HK-2 (cell line): ENCODE data around the gene SUGP2.

Experiments
- DNase-seq: peaks from one replicate; pipeline ENCODE4 v3.0.0-alpha.2; 2018; ENCODE audit not compliant: unreplicated experiment

SUGP2 gene

DNA sequence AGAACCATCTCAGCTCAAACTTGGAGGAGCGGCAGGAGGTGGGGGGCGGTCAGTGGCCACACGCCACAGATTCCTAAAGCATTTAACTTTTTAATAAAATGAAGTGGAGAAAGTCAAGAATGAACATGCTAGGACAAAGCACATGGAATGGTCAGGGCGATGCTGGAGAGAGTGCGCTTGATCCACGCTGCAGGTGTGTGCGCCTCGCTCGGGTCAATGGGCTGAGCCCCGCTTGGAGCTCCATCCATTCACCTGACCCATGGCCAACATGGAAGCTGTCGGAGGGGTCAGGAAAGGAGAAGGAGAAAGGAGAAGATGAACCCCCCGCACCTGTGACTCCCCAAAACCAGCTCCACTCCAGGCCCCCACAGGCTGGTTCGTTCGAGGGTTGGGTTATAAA is 41.8 kb downstream of the SUGP2 start:
- no peak for DNase-seq

DNA sequence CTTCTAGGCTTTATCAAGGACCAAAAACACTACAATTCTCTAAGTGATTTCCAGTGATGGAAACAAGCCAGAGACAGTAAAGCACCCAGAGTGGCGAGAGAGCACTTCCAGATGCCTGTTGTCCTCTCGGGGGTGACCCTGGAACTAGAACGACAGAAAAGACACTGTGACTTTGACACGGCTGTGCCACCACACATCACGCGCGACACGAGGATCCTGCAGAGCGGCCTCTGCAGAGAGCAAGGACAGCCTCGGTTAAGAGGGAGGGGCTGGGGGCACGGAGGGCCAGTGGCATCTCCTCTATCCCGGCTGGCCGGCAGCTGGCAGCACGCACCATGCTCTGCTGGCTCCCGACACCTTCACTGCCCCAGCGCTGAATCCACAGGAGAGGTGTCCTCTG is 42.3 kb downstream of the SUGP2 start:
- DNase-seq = no peak

DNA sequence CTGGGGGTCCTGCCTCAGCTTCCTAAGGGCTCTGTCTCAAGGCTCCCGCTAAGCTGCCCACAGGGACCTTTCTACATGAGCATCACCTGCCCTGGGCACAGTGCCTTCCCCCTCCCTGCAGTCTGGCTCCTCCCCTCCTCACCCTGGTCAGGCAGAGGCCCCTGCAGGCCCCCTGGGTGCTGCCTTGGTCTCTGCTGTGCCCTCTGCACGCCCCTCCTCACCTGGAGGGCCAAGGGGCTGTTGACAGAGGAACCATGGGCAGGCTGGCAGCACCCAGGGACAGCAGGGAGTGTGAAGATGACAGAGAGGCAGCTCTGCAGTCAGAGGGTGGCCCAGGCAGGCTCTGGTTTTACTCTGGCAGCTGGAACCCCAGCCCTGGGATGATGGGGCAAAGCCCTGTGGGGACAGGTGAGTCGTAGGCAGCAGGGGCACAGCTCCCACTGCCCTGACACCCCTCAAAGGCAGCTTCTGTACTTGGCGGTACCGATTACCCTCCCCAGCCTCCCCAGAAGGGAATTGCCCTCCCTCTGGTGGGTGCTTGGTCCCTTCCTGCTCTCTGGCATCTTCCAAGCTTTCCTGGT is 43.1 kb downstream of the SUGP2 start:
- DNase-seq = no peak

DNA sequence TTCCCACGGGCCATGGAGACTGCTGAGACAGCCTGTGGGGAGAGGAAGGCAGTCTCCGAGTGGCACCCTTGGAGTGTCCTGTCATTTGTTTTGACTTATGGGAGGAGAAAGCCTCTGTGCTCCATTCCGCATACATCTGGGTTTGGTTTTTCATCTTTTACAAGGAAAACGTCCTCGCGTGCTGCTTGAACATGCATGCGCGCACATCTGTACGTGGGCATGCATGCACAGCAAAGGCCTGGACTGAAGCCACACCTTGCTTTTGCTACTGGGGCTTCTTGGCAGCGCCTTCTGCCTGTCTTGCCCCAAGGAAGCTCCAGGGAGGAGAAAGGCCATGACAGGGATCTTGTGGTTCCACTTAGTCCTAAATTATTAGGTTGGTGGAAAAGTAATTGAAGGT is 44.0 kb downstream of the SUGP2 start:
- DNase-seq = no peak

DNA sequence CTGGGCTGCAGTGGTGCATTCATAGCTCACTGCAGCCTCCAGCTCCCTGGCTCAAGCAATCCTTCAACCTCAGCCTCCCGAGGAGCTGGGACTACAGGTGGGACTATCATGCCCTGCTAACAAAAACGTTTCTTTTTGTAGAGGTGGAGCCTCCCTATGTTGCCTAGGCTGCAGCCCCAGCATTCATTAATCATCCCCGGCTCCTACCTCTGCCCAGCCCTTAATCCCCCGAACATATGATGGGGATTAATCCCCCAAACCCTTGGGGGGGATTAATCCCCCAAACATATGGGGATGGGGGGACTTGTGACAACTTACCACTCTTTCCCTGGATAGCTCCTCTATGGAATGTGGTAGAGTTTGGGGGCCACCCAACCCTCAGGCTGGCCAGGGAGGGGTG is 45.9 kb downstream of the SUGP2 start:
- DNase-seq = no peak

DNA sequence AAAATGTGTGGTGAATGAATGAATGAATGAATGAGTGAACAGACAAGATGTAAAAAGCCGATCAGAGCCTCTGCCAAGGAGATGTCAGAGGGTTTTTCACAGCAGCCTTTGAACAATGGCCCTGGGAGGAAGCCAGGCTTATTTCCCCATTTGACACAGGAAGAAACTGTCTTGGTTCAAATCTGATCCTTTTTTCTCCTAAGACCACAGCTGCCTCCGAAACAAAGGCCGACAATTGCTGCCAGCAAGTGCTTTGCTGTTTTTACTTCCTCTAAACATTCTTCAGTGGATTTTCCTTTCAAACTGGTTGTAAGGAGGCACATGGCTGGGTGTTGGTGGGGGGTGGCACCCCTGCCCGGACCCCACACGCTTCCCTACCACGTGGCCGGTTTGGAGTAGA is 48.1 kb downstream of the SUGP2 start:
- DNase-seq = no peak

DNA sequence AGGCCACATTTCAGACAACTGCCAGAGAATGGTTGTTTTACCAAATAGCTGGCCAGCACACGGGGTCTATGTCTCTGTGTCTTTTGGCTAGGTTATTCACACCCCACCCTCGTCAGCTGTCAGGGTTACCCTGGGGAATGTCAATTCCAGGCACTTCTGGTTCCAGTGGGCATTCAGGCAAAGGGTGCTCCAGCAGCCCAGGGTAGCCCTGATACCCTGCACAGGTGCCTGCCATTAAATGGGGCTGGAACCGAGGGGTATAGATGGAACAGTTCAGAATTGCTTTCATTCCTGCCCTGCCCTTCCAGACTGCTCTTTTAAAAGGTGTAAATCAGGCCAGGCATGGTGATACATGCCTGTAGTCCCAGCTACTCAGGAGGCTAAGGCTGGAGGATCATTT is 49.1 kb downstream of the SUGP2 start:
- no peak for DNase-seq

DNA sequence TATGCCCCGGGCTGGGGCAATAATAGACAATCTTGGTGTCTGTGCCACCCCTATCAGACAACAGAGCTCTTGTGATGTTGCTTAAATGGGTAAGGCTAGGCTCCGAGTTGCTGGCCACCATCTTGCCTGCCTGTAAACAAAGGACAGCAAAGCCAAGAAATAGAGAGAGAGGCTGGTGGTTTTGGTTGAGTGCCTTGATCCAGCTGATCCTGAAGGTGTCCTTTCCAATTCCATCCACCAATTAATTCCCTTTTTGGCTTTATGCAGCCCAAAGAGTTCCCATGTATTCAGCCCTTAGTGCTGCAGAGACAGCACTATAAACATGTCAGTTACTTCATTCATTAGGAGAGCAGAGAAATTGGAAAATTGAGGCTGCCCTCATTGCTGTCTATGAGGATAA is 50.6 kb downstream of the SUGP2 start:
- DNase-seq = no peak

DNA sequence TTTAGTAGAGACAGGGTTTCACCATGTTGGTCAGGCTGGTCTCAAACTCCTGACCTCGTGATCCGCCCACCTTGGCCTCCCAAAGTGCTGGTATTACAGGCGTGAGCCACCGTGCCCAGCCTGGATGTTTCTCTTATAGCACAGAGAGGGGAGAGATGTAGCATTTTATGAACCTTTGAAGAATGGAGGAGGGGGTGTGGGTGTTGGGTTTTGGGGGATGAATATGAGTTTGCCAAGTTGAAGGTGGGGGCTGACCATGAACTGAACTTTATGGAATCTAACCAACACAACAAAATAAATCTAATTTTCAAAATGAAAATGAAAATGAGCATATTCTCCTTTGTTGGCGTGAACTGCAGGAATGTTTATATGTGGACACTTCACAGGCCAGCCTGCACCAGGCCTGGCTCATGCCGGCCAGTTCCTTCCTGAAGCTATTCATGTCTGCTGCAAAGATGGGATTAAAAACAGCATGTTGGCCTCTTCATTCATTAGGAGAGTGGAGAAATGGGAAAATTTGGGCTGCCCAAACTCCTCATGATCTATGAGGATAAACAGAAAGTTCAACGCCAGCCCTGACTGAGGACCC is 52.8 kb downstream of the SUGP2 start:
- no peak for DNase-seq

DNA sequence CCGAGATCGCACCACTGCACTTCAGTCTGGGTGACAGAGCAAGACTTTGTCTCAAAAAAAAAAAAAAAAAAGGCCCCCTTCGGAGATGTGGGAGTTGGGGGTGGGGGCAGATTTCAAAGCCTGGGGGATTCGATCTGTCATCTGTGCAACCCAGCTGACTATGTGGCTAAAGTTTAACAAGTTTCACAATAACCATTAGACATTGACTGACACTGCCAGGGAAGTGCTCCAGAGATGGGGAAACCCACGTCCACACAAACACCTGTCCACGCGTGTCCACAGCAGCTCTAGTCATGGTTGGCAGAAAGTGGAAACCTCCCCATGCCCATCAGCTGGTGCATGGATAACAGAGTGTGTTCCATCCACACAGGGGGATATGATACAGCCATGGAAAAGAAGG is 54.7 kb downstream of the SUGP2 start:
- no peak for DNase-seq

DNA sequence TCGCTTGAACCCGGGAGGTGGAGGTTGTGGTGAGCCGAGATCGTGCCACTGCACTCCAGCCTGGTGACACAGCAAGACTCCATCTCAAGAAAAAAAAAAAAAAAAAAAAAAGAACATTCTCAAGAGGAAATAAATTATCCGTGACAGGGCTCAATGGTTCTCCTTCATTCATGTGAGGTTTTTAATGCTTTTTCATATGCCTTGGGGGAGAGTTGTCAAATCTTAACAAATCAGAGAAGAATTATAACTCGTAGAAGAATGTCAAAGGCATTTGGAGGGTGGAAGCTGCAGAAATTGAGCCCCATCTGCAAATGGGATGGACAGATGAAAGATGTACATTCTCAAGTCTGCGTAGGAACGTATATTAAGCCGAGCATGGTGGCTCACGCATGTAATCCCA is 57.4 kb downstream of the SUGP2 start:
- no peak for DNase-seq

DNA sequence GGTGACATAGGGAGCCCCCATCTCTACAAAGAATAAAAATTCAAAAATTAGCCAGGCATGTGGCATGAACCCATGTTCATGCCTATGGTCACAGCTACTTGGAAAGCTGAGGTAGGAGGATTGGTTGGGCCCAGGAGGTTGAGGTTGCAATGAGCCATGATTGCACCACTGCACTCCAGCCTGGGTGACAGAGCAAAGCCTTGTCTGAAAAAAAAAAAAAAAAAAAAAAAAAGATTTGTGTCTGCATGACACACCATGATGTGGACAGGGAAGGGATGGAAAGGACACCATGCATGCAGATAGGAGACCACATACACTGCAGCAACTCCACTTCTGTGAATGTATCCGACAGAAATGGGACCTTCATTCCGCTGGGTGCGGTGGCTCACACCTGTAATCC is 58.3 kb downstream of the SUGP2 start:
- no peak for DNase-seq

DNA sequence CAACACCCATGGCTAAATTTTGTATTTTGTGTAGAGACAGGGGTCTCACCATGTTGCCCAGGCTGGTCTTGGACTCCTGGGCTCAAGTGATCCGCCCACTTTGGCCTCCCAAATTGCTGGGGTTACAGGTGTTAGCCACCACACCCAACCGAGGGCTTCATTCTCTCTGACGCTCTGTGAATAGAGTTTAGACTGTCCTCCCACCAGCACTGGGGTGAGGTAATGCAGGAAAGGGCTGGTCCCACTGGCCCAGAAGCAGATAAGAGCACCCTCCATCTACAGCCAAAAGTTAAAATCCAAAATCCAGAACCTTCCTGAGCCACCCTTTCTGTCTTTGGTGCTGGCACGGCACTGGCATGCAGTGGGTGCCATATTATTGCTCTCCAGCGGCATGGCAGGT is 60.5 kb downstream of the SUGP2 start:
- no peak for DNase-seq

DNA sequence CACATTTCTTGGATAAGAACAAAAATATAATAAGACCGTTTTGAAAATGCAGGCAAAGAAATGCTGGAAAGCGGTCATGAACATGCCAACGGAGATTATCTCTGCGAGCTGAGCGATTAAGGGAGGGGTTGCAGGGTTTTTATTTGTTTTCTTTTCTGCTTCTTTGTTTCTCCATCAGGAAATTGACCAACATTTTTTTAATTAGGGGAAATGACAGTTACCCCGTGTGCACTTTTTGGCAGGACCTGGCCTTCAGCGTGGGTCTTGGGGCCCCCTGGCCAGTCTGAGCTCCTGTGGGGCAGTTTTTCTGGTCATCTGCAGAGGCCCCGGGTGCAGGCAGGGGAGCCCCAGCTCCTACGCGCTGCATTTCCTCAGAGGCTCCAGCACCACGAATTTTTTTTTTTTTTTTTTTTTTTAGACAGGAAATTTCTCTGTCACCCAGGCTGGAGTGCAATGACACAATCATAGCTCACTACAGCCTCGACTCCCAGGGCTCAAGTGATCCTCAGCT is 61.0 kb downstream of the SUGP2 start:
- no peak for DNase-seq

DNA sequence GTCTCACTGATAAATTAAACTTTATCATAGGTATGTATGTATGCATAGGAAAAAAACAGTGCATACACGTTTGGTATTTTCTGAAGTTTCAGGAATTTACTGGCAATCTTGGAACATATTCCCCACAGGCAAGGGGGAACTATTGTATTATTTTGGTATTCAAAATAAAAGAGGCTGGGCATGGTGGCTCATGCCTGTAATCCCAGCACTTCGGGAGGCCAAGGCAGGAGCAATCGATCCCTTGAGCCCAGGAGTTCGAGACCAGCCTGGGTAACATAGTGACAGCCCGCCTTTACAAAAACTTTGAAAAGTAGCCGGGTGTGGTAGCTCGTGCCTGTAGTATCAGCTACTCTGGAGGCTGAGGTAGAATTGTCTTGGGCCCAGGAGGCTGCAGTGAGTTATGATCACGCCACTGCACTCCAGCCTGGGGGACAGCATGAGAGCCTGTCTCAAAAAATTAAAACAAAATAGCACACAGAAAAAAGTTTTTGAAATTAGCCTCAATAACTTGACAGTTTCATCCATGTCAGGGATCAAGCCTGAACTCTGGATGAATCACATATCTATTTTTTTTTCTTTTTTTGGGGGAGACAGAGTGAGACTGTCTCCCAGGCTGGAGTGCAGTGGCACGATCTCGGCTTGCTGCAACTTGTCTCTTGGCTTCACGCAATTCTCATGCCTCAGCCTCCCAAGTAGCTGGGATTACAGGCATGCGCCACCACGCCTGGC is 63.2 kb downstream of the SUGP2 start:
- no peak for DNase-seq

DNA sequence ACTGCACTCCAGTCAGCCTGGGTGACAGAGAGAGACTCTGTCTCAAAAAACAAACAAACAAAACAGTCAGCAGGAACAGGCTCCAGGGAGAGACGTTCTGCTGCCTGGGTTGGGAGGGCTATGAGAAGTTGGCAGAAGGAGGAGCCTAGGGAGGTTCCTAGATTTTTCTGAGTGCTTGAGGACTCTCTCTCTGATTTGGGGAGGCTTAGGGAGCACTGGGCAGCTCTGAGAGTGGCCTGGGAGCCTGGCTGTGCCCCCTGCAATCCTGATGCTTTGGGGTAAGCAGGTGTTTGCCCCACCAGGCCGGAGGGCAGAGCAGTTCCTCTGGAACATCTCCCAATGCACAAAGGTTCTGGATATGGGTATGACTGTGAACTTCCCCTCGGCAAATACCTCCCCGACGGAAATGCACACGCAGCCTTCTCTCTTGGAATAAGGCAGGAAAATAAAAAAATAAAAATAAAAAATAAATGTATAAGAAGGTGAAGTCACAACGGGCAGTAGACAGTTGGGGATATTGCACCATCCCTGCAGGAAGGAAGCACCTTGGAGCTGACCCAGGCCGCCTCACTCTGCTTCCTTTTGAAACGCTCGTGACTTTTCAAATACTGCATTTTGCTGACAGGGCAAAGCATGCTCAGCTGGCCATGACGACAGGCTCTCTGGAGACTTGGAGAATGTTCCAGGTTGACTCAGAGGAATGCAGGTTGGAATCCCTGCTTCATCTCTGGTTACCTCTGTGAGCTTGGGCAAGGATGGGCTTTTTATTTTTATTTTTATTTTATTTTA is 65.8 kb downstream of the SUGP2 start:
- peak; percentile 74 for DNase-seq

DNA sequence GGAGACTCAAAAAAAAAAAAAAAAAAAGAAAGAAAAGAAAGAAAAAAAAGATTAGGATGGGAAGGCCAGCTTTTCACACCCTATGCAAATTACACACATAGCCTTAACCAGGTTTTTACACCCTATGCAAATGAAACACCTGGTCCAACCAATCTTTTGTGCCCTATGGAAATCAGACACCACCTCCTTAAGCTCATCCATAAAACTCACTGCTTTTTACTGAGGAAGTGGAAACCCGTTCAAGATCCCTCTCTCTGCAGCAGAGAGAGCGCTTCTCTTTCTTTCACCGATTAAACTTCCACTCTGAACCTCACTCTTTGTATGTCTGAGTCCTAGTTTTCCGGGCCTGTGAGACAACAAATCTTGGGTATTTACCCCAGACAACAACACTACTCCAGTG is 67.0 kb downstream of the SUGP2 start:
- no peak for DNase-seq

DNA sequence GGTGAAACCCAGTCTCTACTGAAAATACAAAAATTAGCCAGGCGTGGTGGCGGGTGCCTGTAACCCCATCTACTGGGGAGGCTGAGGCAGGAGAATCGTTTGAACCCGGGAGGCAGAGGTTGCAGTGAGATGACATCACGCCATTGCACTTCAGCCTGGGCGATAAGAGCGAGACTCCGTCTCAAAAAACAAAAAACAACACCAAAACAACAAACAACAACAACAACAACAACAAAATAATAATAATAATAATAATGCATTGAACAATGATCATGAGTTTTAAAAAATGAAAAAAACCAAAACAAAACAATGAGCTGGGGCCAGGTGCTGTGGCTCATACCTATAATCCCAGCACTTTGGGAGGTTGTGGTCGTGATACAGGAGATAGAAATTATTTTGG is 69.2 kb downstream of the SUGP2 start:
- DNase-seq = no peak

DNA sequence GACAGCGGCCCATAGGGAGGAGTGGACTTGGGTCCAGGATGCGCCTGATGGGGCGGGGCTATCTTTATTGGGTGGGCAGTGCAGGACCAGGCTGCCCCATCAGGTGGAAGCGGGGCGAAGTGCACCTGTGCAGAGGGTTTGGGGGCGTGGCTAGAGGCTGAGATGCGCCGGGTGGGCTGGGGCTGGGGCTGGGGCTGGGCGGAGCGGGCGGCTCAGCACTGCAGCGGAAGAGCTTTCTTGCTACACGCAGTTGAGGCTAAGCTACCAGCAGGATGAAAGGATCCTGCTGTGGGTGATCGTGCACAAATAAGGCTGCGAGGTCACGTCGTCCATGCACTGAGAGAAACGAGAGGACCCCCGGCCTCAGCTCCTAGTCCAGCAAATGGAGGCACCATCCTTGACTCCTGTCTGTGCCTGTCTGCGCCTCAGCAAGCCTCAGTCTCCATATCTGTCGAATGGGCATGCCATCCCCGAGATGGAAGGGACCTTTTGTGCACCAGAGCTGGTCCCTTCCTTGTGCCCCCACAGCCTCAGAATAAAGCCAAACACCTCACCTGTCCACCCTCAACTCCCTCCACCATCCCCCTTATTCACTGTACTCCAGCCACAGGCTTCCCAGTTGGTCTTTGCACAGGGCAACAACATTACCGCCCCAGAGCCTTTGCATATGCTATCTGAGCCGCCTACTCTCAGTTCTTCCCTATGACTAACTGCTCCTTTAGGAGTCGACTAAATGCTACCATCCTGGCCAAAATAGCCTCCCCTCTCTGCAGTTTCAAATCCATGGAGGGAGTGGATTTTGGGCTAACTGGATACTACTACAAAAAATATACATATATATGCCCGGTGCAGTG is 71.3 kb downstream of the SUGP2 start:
- no peak for DNase-seq

DNA sequence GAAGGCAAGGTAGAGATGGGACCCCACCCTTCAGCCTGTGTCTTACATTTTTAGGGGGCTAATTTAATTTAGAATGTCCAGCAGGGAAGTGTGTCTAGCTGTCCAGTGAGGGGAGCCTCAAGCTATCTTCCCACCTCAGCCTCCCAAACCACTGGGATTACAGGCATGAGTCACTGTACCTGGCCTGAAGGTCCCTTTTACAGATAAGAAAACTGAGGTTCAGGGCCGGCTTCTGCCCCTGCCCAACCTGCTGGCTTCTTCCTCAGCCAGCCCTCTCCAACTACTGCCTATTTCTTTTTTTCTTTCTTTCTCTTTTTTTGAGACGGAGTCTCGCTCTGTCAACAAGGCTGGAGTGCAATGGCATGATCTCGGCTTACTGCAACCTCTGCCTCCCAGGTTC is 72.9 kb downstream of the SUGP2 start:
- DNase-seq = no peak

DNA sequence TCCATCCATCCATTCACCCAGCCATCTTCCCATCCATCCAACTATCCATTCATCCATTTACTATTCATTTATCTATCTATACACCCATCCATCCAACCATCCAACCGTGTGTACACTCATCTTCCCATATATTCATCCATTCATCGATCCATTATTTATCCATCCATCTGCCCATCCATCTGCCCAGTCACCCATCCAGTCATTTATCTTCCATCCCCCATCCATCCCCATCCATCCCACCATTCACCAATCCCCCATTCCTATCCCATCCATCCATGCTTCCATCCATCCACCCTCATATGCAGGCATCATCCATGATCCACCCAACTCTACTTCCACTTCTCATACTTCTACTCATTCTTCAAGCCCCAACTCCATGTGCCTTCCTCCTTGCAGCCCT is 78.3 kb downstream of the SUGP2 start:
- no peak for DNase-seq

DNA sequence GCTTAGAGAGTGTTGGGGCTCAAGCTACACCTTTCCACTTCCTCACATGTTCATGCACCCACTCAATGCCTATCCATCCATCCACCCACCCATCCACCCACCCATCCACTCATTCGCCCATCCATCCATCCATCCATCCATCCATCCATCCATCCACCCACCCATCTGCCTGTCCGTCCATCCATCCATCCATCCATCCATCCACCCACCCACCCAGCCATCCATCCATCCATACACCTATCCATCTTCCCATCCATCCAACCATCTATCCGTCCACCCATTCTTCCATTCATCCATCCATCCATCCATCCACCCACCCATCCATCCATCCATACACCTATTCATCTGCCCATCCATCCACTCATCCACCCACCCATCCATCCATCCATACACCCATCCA is 79.2 kb downstream of the SUGP2 start:
- no peak for DNase-seq
